ENCODE data around the gene MTX2. TPM values are rescaled to one million over a fixed set of nuclear protein-coding genes. Genes with fewer than 3 reads are reported as not detected.

MTX2 gene
- total RNA-seq, 4 donors from 2014 or later = 23.4 to 42.0 (median 33.7) TPM

GRCh38 chr2:176283291-176284068 lies 14.2 kb downstream of the MTX2 start:
- TF ChIP-seq CTCF (IDR thresholded peaks at IDR 0.05) = no peak
- TF ChIP-seq POLR2A (IDR thresholded peaks at IDR 0.05) = no peak
- DNase-seq = no peak
- 81 to 86% methylated on average over 1 of the region's 1 CpG for WGBS, 2 donors
- Histone ChIP-seq H3K4me3 (replicated peaks in 1 of 3) (no peak overlapping the region), H3K27ac (no peak overlapping the region), H3K27me3 (no peaks in the 10 kb centered on the region), H3K36me3 (no peaks in the 10 kb centered on the region), H3K9me3 (no peaks in the 10 kb centered on the region), H3K4me1 (peaks cover 0 to 3% of the 10 kb centered on the region in 2 donors)
- intact Hi-C loops (cut with DNase I) = no loop called here

- peaks cover 0 to 3% of the 10 kb centered on the region in 2 donors for H3K4me1 ChIP-seq
- intact Hi-C loops (cut with DNase I) = no loop called here
- whole genome bisulfite sequencing, 2 donors = 81 to 86% methylated on average over 1 of the region's 1 CpG
These were observed 15.3 kb downstream of the MTX2 start for GRCh38 chr2:176284461-176285049.

GRCh38 chr2:176285321-176285720 lies 16.1 kb downstream of the MTX2 start:
- Histone ChIP-seq H3K36me3 (no peaks in the 10 kb centered on the region), H3K27ac (no peak overlapping the region), H3K9me3 (no peaks in the 10 kb centered on the region), H3K27me3 (no peaks in the 10 kb centered on the region), H3K4me1 (peaks cover 0 to 3% of the 10 kb centered on the region in 2 donors), H3K4me3 (replicated peaks in 1 of 3) (no peak overlapping the region)
- DNase-seq = no peak
- intact Hi-C loops (cut with DNase I) = no loop called here
- TF ChIP-seq CTCF (IDR thresholded peaks at IDR 0.05) (no peak), POLR2A (IDR thresholded peaks at IDR 0.05) (no peak)

More at GRCh38 chr2:176284461-176285049, 15.3 kb downstream of the MTX2 start:
- no peak for DNase-seq
- H3K27ac ChIP-seq = no peak overlapping the region
- no peaks in the 10 kb centered on the region for H3K36me3 ChIP-seq
- no peaks in the 10 kb centered on the region for H3K27me3 ChIP-seq
- TF ChIP-seq POLR2A (IDR thresholded peaks at IDR 0.05) = no peak
- no peak for TF ChIP-seq CTCF (IDR thresholded peaks at IDR 0.05)
- H3K4me3 ChIP-seq (replicated peaks in 1 of 3) = no peak overlapping the region
- no peaks in the 10 kb centered on the region for H3K9me3 ChIP-seq

- no peak for DNase-seq
- H3K36me3 ChIP-seq = no peaks in the 10 kb centered on the region
- H3K4me3 ChIP-seq (replicated peaks in 1 of 3) = no peak overlapping the region
- peaks cover 10% of the 10 kb centered on the region in 2 donors for H3K4me1 ChIP-seq
- intact Hi-C loops (cut with DNase I) = no loop called here
- H3K27me3 ChIP-seq = no peaks in the 10 kb centered on the region
- no peak overlapping the region for H3K27ac ChIP-seq
- WGBS, 2 donors = 63 to 68% methylated on average over 4 of the region's 4 CpGs
- no peaks in the 10 kb centered on the region for H3K9me3 ChIP-seq
- TF ChIP-seq POLR2A (IDR thresholded peaks at IDR 0.05) = no peak
- no peak for TF ChIP-seq CTCF (IDR thresholded peaks at IDR 0.05)
These were observed 22.1 kb downstream of the MTX2 start for GRCh38 chr2:176291335-176291734.

GRCh38 chr2:176291809-176292283 lies 22.6 kb downstream of the MTX2 start:
- Histone ChIP-seq H3K4me1 (peaks cover 10% of the 10 kb centered on the region in 2 donors), H3K27ac (no peak overlapping the region), H3K27me3 (no peaks in the 10 kb centered on the region), H3K4me3 (replicated peaks in 1 of 3) (no peak overlapping the region), H3K9me3 (no peaks in the 10 kb centered on the region), H3K36me3 (no peaks in the 10 kb centered on the region)
- intact Hi-C loops (cut with DNase I) = no loop called here
- peak in 1 of 2 donors; percentile 8 for DNase-seq
- TF ChIP-seq CTCF (IDR thresholded peaks at IDR 0.05) = no peak
- TF ChIP-seq POLR2A (IDR thresholded peaks at IDR 0.05) = no peak
